ENCODE results near the gene SPG11. TPM values are rescaled to one million over a fixed set of nuclear protein-coding genes. Genes with fewer than 3 reads are reported as not detected.

The SPG11 gene
- total and polyA plus RNA-seq, 10 of the 15 experiments (the other 5 are each of a cell fraction or from before 2014, with no cell fraction given) = 22.1 to 85.1 (median 47.2) TPM

DNA sequence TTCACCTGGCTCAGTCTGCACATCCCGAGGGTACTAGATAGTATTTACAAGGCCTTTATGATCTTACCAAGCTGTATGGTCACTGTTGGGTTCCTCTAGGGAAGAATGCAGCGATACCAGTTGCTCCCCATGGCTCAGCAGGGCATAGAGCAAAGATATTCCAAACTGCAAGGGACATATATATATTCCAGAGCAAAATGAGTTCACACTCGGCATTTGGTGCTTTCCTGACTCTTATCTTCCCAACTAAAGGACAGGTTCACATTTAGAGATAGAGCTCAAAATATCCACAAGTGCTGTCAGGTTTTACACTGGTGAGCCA is 3.5 kb upstream of the SPG11 start (continued):
- TF ChIP-seq EED (IDR thresholded peaks at IDR 0.05; ENCODE audit: low read depth) (peak; percentile 44; the same call in 1 of the 2 replicates), SMARCA5 (IDR thresholded peaks at IDR 0.05) (no peak), KDM1A (IDR thresholded peaks at IDR 0.05; ENCODE audit: borderline replicate concordance) (no peak), ATF7 (IDR thresholded peaks at IDR 0.05; ENCODE audit: low read depth) (no peak), BACH1 (IDR thresholded peaks at IDR 0.05; ENCODE audit: borderline replicate concordance) (no peak), MYB (IDR thresholded peaks at IDR 0.05; ENCODE audit: borderline replicate concordance, low read depth, low read length) (no peak), NR2C2 (IDR thresholded peaks at IDR 0.05; ENCODE audit: borderline replicate concordance, control insufficient read depth, insufficient read length, low read depth) (no peak)

DNA sequence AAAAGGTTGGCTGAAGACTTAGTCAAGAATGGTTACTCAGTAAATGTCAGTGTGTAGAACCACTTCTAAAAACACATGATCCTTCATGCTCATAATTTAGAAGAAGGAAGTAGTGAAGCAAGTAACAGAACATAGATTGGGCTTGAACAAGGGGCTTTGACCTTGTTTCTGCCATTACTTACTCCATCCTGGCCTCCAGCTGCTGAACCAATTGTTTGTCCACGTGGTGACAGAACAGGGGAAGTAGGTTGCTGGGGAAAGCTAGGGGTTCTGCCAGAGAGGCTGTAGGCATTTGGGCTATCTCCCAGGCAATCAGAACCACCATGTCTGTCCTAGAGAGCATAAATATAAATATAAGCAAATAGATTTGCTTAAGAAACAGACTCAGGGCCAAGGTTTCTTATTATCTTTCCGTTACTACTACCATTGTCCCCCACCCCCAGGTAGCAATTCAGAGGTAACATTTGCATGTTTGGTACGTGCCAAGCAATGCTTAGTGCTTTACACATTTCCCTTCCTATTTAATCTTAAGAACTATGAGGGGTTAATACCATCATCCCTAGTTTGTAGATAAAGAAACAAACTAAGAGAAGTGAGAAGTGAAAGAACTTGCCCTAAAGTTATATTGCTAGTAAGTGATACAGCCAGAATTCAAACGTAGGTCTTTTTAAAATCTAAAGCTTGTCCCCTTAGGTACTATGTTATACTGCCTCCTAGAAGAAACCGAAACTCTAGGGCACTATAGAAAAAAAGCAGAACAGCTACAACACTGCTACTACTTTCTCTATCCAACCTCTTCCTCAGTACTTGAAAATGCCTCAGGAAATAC is 3.0 kb upstream of the SPG11 start:
- H3K9me3 ChIP-seq (replicated peaks; ENCODE audit: control insufficient read depth, insufficient read depth, low read length) = no peaks in the 10 kb centered on the region
- CTCF ChIA-PET = interaction anchor here (0.9 to 10.2 kb wide), 12 partner anchors 11 to 120 kb away, joined by 3 to 454 read pairs (median 6); partner anchors contain the start of genes B2M, PATL2 and TRIM69
- H3K36me3 ChIP-seq (ENCODE audit: control insufficient read depth in 2 of 2, insufficient read depth in 2 of 2, low read length in 1 of 2) = peaks cover 0 to 2% of the 10 kb centered on the region in 2 experiments; a peak in 1 of 4 replicates
- intact Hi-C loops (cut with micrococcal nuclease; ENCODE audit: unreplicated experiment) (no loop called here), in situ Hi-C loops (cut with MboI) (loop anchor here (5.0 kb wide), 1 partner anchor 46 kb away; the partner anchor contains the start of genes B2M and PATL2)
- no TSS peak for BruUV-seq (replicated peaks)
- peaks cover 46% of the 10 kb centered on the region for H3K4me1 ChIP-seq (ENCODE audit: control insufficient read depth, insufficient read depth, low read length)
- peak overlapping the region; percentile 98 for H3K27ac ChIP-seq (ENCODE audit: control insufficient read depth, insufficient read depth)
- DNase-seq (ENCODE audit: low read depth, low spot score) = peak; percentile 62
- peak; percentile 25 for ATAC-seq
- WGBS (ENCODE audit: insufficient coverage, insufficient replicate concordance, low lambda C conversion rate, missing lambda C conversion rate) = 2% methylated on average over 5 of the region's 5 CpGs
- peak overlapping the region; percentile 46 for H3K4me3 ChIP-seq
- POLR2A ChIA-PET = interaction anchor here (0.7 to 11.4 kb wide), 8 partner anchors 11 to 221 kb away, joined by 3 to 255 read pairs (median 38); partner anchors contain the start of genes B2M, PATL2 and TRIM69
- H4K20me1 ChIP-seq (ENCODE audit: control insufficient read depth, insufficient read depth) = no peaks in the 10 kb centered on the region
- H3K4me2 ChIP-seq (ENCODE audit: control insufficient read depth, insufficient read depth) = peak overlapping the region; percentile 65
- SMC1A ChIA-PET (ENCODE audit: uncharacterized antibody, unreplicated experiment) = interaction anchor here (0.8 to 12.4 kb wide), 9 partner anchors 10 to 116 kb away, joined by 3 to 383 read pairs (median 73); partner anchors contain the start of genes B2M, PATL2 and TRIM69
- H3K79me2 ChIP-seq (ENCODE audit: control insufficient read depth, insufficient read depth, low read length) = peaks cover 50% of the 10 kb centered on the region
- H2AFZ ChIP-seq (ENCODE audit: control insufficient read depth, low read depth, low read length) = peak overlapping the region; percentile 71
- H3K9ac ChIP-seq (ENCODE audit: control insufficient read depth, insufficient read depth, low read length) = peak overlapping the region; percentile 33
- peak; percentile 23 for FAIRE-seq
- H3K27me3 ChIP-seq (replicated peaks in 1 of 2; ENCODE audit: control insufficient read depth in 2 of 2, insufficient read depth in 2 of 2, low read length in 1 of 2) = no peaks in the 10 kb centered on the region
- RAD21 ChIA-PET (ENCODE audit: unreplicated experiment) = interaction anchor here (0.6 to 18.1 kb wide), 10 partner anchors 11 to 254 kb away, joined by 3 to 680 read pairs (median 8); partner anchors contain the start of genes B2M, PATL2 and TRIM69
- TF ChIP-seq JUND (IDR thresholded peaks at IDR 0.05; ENCODE audit: low read depth, low read length) (peak; percentile 64; the same call in 1 of the 2 replicates), MTA2 (IDR thresholded peaks at IDR 0.05; ENCODE audit: low read depth) (0 out of 2 replicates have a peak, but pooled peaks have one; percentile 18), STAT3 (IDR thresholded peaks at IDR 0.05; ENCODE audit: low read depth, low read length) (0 out of 2 replicates have a peak, but pooled peaks have one; percentile 65), NFYB (IDR thresholded peaks at IDR 0.05; ENCODE audit: insufficient read depth, low read depth, low read length) (no peak), MEF2B (IDR thresholded peaks at IDR 0.05; ENCODE audit: partially characterized antibody, poor library complexity, severe bottlenecking) (no peak)
- TF ChIP-seq, protein P1, sequence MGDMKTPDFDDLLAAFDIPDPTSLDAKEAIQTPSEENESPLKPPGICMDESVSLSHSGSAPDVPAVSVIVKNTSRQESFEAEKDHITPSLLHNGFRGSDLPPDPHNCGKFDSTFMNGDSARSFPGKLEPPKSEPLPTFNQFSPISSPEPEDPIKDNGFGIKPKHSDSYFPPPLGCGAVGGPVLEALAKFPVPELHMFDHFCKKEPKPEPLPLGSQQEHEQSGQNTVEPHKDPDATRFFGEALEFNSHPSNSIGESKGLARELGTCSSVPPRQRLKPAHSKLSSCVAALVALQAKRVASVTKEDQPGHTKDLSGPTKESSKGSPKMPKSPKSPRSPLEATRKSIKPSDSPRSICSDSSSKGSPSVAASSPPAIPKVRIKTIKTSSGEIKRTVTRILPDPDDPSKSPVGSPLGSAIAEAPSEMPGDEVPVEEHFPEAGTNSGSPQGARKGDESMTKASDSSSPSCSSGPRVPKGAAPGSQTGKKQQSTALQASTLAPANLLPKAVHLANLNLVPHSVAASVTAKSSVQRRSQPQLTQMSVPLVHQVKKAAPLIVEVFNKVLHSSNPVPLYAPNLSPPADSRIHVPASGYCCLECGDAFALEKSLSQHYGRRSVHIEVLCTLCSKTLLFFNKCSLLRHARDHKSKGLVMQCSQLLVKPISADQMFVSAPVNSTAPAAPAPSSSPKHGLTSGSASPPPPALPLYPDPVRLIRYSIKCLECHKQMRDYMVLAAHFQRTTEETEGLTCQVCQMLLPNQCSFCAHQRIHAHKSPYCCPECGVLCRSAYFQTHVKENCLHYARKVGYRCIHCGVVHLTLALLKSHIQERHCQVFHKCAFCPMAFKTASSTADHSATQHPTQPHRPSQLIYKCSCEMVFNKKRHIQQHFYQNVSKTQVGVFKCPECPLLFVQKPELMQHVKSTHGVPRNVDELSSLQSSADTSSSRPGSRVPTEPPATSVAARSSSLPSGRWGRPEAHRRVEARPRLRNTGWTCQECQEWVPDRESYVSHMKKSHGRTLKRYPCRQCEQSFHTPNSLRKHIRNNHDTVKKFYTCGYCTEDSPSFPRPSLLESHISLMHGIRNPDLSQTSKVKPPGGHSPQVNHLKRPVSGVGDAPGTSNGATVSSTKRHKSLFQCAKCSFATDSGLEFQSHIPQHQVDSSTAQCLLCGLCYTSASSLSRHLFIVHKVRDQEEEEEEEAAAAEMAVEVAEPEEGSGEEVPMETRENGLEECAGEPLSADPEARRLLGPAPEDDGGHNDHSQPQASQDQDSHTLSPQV (IDR thresholded peaks at IDR 0.05) = 0 out of 2 replicates have a peak, but pooled peaks have one; percentile 17
- TF ChIP-seq, protein P2, sequence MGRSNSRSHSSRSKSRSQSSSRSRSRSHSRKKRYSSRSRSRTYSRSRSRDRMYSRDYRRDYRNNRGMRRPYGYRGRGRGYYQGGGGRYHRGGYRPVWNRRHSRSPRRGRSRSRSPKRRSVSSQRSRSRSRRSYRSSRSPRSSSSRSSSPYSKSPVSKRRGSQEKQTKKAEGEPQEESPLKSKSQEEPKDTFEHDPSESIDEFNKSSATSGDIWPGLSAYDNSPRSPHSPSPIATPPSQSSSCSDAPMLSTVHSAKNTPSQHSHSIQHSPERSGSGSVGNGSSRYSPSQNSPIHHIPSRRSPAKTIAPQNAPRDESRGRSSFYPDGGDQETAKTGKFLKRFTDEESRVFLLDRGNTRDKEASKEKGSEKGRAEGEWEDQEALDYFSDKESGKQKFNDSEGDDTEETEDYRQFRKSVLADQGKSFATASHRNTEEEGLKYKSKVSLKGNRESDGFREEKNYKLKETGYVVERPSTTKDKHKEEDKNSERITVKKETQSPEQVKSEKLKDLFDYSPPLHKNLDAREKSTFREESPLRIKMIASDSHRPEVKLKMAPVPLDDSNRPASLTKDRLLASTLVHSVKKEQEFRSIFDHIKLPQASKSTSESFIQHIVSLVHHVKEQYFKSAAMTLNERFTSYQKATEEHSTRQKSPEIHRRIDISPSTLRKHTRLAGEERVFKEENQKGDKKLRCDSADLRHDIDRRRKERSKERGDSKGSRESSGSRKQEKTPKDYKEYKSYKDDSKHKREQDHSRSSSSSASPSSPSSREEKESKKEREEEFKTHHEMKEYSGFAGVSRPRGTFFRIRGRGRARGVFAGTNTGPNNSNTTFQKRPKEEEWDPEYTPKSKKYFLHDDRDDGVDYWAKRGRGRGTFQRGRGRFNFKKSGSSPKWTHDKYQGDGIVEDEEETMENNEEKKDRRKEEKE (IDR thresholded peaks at IDR 0.05) = peak; percentile 67; the same call in 1 of the 2 replicates
